ENCODE results near the gene RPS6KL1. TPM values are rescaled to one million over a fixed set of nuclear protein-coding genes. Genes with fewer than 3 reads are reported as not detected.

RPS6KL1 gene
- polyA plus RNA-seq, 3 donors from 2014 or later = 0.34 to 1.3 TPM; not detected in 1

DNA sequence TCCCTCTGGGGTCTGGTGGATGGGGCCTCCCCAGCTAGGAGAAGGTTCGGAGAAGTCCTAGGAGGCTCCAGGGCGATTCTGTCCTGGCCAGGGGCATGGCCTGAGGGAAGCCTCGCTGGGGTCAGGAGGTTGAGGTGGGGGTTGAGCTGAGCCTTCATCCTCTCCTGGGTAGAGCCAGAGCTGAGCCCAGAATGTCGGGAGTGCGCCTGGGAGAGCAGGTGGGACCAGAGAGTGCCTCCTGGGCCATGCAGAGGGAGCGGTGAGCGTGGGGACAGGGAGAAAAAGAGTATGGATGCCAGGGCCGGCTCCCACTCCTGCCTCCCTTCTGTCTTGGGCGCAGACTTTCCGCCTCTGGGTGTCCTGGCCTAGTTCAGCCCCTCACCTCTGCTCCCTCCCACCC is 13.1 kb downstream of the RPS6KL1 start:
- Mint-ChIP-seq H3K27ac (no peak overlapping the region), H3K4me3 (no peak overlapping the region), H3K27me3 (ENCODE audit: low read depth in 3 of 3) (peaks cover 0 to 2% (median 1%) of the 10 kb centered on the region in 3 donors), H3K36me3 (no peaks in the 10 kb centered on the region), H3K4me1 (peaks cover 6 to 13% of the 10 kb centered on the region in 2 donors), H3K9me3 (no peaks in the 10 kb centered on the region)
- DNase-seq = no peak

DNA sequence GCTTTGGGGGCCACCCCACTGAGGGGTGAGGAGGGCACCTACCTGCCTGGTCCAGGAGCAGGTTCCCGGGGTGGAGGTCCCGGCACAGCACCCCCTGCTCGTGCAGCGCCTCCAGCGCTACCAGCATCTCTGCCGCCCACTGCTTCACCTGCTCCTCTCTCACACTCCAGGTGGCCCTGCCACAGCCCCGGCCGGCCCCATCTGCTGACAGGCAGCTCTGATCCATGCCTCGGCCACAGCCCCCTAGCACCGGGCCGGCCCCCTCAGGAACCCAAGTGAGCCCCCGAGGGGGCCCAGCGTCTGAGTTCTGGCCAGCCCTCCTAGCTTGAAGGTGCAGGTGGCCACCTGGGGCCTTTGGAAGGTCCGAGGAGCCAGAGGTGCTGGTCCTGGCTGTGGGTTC is 13.6 kb downstream of the RPS6KL1 start:
- H3K4me1 Mint-ChIP-seq = peaks cover 6 to 13% of the 10 kb centered on the region in 2 donors
- no peak overlapping the region for H3K27ac Mint-ChIP-seq
- peaks cover 0 to 2% (median 1%) of the 10 kb centered on the region in 3 donors for H3K27me3 Mint-ChIP-seq (ENCODE audit: low read depth in 3 of 3)
- no peaks in the 10 kb centered on the region for H3K9me3 Mint-ChIP-seq
- no peak overlapping the region for H3K4me3 Mint-ChIP-seq
- no peak for DNase-seq
- H3K36me3 Mint-ChIP-seq = no peaks in the 10 kb centered on the region

DNA sequence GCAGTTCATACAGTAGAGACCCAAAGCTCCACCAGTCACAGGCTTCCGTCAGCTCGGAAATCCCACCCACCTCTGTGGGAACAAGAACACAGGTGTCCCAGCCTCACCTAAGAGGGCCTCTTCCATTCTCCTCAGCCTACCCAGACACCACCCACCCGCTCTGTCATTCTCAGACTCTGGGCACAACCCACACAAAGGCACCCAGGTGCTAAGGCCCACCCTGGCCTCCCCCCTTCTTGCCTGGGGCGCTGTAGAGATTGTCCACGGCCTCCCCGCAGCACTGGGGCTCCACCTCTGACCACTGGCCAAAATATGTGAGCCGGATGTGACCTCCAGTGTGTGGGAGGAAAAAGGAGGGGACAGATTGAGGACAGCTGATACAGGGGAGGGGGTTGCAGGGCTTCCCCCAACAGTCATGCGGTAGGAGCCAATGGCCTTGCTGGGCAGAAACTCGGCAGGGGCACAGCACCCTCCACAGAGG is 14.2 kb downstream of the RPS6KL1 start:
- no peaks in the 10 kb centered on the region for H3K36me3 Mint-ChIP-seq
- H3K27ac Mint-ChIP-seq = no peak overlapping the region
- H3K4me1 Mint-ChIP-seq = peaks cover 6 to 13% of the 10 kb centered on the region in 2 donors
- H3K9me3 Mint-ChIP-seq = no peaks in the 10 kb centered on the region
- no peak overlapping the region for H3K4me3 Mint-ChIP-seq
- no peak for DNase-seq
- H3K27me3 Mint-ChIP-seq (ENCODE audit: low read depth in 3 of 3) = peaks cover 0 to 2% (median 1%) of the 10 kb centered on the region in 3 donors

DNA sequence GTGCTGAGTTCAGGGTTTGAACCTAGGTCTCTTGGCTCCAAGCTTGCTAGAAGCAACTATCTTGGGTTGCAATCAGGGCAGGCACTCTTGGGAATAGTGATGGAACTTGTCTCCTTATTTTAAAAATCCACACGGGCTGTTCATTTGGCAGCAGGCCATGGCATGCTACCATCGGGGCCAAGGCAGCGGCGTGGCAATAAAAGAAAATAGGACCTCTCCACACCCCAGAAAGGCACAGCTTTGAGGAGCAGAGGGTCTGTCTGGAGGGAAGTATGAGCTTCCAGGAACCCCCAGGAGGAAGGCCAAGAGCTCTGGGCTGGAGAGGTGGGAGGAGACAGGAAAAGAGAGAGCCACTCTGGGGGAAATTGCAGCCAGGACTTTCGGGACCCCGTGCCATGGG is 15.3 kb downstream of the RPS6KL1 start:
- H3K4me1 Mint-ChIP-seq = peaks cover 6 to 13% of the 10 kb centered on the region in 2 donors
- H3K4me3 Mint-ChIP-seq = no peak overlapping the region
- H3K27ac Mint-ChIP-seq = no peak overlapping the region
- no peak for DNase-seq
- H3K36me3 Mint-ChIP-seq = peaks cover 0 to 4% (median 0%) of the 10 kb centered on the region in 3 donors
- peaks cover 0 to 2% (median 1%) of the 10 kb centered on the region in 3 donors for H3K27me3 Mint-ChIP-seq (ENCODE audit: low read depth in 3 of 3)
- H3K9me3 Mint-ChIP-seq = no peaks in the 10 kb centered on the region

DNA sequence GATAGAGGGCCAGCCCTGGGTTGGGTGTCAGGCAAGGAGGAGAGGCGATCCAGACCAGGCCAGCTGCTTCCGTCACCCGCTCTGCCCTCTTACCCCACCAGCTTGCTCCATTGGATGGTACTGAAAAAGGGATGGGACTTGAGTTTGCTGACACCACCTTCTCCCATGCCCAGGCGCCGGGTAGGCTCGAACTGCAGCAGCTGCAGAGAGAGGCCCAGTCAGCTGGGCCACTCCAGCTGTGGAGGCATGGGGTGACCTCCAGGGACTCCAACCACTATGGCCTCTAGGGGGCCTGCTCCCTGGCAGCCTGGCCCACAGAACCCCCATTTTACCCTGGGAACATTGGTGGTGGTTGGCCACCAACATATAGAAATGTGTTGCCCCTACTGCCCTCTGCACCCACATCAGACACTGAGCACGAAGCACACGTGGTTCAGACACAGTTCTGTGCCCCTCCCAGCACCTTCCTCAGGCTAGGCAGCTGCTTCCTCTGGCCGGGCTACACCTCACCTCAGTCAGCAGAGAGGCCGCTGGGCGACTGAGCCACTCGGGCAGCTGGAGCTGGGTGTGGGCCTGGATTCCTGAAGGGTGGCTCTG is 16.0 kb downstream of the RPS6KL1 start:
- H3K4me3 Mint-ChIP-seq = no peak overlapping the region
- H3K36me3 Mint-ChIP-seq = peaks cover 0 to 9% (median 0%) of the 10 kb centered on the region in 3 donors
- H3K9me3 Mint-ChIP-seq = no peaks in the 10 kb centered on the region
- H3K4me1 Mint-ChIP-seq = peaks cover 6 to 13% of the 10 kb centered on the region in 2 donors
- peak; percentile 9 to 18 (median 12) for DNase-seq
- H3K27me3 Mint-ChIP-seq (ENCODE audit: low read depth in 3 of 3) = peaks cover 0 to 2% (median 1%) of the 10 kb centered on the region in 3 donors
- H3K27ac Mint-ChIP-seq = peak overlapping the region in 4 of 6 donors; percentile 30 to 67 (median 40)

DNA sequence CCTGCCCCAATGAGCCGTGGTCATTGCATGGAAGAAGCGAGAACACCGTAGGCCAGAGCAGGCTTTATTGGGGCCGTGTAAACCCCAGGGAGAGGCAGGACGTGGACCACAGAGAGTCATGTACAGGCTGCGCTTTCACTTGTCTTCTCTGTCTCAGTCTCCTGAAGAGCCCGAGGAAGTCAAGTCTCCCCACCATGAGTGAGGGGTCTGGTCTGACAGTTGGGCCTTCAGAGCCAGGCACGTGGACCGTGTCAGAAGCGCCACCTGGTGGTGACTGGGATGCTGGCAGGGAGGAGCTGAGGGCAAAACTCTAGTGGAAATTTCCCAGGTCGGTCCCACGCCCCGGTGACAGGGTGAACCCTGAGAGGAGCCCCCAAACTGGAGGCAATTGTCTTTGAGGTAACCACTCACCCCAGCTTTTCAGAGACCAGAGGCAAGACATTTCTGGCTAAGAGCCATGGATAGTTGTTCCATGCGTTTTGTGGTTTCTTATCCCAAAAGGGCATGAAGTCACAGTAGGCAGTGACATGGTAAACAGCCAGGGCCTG is 17.4 kb downstream of the RPS6KL1 start:
- Mint-ChIP-seq H3K36me3 (peaks cover 0 to 14% (median 0%) of the 10 kb centered on the region in 3 donors), H3K27ac (peak overlapping the region; percentile 20 to 79 (median 48)), H3K4me1 (peaks cover 6 to 13% of the 10 kb centered on the region in 2 donors), H3K4me3 (no peak overlapping the region), H3K9me3 (no peaks in the 10 kb centered on the region), H3K27me3 (ENCODE audit: low read depth in 3 of 3) (peaks cover 0 to 2% (median 1%) of the 10 kb centered on the region in 3 donors)
- peak; percentile 67 to 75 (median 69) for DNase-seq

DNA sequence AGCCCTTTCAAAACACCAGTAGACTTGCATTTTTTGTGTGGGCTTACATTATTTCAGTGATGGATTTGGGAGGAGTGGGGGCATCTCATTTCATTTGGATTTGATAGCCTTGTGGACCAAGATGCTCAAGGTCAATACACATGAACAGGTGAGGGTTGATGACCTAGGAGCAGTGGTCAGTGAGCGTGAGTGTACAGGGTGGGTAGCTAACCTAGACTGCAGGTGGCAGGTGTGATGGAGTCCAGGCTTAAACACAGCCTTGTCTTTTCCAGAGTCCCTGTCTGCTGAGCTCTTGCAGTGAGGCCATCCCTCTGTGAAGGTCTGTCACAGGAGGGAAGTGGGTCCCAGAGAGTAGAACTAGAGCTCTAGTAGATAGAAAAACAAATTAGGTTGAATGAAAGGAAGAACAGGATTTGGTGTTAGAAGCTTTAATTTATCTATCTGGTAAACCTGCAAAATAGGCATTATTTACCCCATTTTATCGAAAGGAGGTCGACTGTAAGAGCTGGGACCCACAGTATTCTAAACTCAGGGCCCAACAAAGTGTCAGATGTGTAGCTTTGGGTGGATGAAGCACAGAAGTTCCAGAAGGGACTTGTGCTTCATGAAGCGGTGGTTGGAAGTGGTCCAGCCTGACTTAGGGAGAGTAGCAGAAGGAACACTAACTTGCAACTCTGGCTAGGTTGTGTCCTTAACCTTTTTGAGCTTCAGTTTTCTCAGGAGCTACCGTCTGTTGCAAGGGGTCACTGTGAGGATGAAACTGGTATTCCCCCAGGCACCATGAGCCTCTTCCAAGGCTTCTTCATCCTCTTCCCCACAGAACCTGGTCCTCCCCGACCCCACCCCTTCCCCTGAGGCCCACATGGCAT is 18.2 kb downstream of the RPS6KL1 start:
- Mint-ChIP-seq H3K9me3 (no peaks in the 10 kb centered on the region), H3K27me3 (ENCODE audit: low read depth in 3 of 3) (peaks cover 0 to 2% (median 1%) of the 10 kb centered on the region in 3 donors), H3K4me1 (peaks cover 6 to 13% of the 10 kb centered on the region in 2 donors), H3K27ac (peak overlapping the region; percentile 46 to 83 (median 68)), H3K36me3 (peaks cover 0 to 20% (median 7%) of the 10 kb centered on the region in 3 donors), H3K4me3 (no peak overlapping the region)
- DNase-seq = no peak

DNA sequence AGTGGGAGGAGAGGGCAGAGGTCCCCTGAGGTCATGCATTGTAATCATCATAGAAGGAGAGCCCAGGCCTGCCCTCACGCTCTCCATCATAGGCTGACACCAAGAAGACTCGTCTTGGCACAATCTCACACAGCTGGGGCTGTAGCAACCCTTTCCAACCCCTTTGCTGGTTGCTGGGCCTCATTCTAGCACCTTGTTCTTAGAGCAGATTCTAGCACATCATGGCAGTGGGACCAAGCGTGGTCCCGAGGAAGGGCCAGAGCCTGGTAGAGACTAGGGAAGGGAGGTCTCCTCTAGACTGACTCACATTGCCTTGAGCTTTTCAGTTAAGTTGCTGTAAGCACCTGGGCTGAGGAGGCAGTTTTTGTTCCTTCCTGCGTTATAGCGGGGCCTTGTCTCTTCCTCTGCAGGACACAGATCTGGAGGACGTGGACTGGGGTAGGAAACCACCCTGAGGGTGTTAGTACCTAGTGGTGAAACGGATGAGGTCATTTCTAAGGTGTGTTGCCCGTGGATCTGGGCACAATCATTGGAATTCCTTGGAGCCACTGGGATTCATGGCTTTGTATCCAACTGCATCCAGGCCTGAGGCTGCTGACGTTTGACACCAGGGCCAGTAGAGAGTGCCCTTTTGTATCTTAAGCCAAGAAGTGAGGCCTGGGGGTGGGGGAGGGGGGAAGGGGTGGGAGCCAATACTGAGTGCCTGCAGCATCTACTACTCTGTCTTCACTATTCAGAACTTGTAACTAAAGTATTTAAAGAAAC is 19.9 kb downstream of the RPS6KL1 start:
- DNase-seq = no peak
- peak overlapping the region in 3 of 6 donors; percentile 14 to 52 (median 29) for H3K27ac Mint-ChIP-seq
- H3K4me1 Mint-ChIP-seq = peaks cover 6 to 13% of the 10 kb centered on the region in 2 donors
- no peak overlapping the region for H3K4me3 Mint-ChIP-seq
- H3K27me3 Mint-ChIP-seq (ENCODE audit: low read depth in 3 of 3) = peaks cover 0 to 2% (median 2%) of the 10 kb centered on the region in 3 donors
- no peaks in the 10 kb centered on the region for H3K9me3 Mint-ChIP-seq
- H3K36me3 Mint-ChIP-seq = peaks cover 0 to 37% (median 24%) of the 10 kb centered on the region in 3 donors

DNA sequence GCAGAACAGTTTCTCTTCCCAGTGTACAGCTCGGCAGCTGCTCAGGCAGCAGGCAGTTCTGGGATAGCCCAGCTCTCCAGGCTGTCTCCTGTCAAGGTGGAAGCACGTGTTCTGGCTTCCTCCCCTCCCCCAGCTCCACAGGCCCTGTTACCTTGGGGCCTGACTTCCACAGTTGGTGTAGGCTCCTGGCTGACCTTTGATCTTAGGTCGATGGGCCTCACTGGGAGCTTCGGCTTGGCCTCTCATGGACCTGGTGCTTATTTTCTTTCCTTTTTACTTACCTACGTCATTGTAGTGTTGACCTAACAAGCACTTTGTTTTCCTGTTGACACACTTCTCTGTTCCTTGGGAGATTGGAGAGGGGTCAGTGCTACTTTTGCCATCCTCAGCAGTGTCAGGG is 24.4 kb downstream of the RPS6KL1 start:
- Mint-ChIP-seq H3K9me3 (no peaks in the 10 kb centered on the region), H3K27me3 (ENCODE audit: low read depth in 3 of 3) (peaks cover 0 to 2% (median 0%) of the 10 kb centered on the region in 3 donors), H3K4me3 (no peak overlapping the region), H3K4me1 (peaks cover 0 to 2% of the 10 kb centered on the region in 2 donors), H3K36me3 (peaks cover 16 to 66% (median 42%) of the 10 kb centered on the region in 3 donors), H3K27ac (peak overlapping the region in 2 of 6 donors; percentile 24 to 62)
- no peak for DNase-seq

DNA sequence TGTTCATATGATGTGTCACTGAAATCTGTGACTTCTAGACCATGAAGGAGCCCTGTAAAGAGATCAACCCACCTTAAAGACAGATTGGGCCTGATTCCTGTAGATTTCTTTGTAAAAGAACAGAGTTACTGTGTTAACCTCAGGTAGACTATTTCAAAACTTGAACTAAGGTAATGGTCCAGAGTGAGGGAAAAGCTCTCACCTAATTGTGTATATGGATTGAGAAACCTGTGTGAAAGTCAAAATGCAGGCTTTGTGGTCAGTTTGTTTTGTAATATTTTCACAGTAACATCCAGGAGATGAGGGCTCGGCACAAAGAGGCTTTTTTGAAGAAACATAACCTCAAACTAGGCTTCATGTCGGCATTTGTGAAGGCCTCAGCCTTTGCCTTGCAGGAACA is 25.0 kb downstream of the RPS6KL1 start:
- DNase-seq = no peak
- Mint-ChIP-seq H3K27ac (peak overlapping the region in 1 of 6 donors; percentile 40), H3K36me3 (peaks cover 16 to 67% (median 42%) of the 10 kb centered on the region in 3 donors), H3K4me1 (peaks cover 0 to 2% of the 10 kb centered on the region in 2 donors), H3K9me3 (no peaks in the 10 kb centered on the region), H3K27me3 (ENCODE audit: low read depth in 3 of 3) (peaks cover 0 to 2% (median 0%) of the 10 kb centered on the region in 3 donors), H3K4me3 (no peak overlapping the region)

DNA sequence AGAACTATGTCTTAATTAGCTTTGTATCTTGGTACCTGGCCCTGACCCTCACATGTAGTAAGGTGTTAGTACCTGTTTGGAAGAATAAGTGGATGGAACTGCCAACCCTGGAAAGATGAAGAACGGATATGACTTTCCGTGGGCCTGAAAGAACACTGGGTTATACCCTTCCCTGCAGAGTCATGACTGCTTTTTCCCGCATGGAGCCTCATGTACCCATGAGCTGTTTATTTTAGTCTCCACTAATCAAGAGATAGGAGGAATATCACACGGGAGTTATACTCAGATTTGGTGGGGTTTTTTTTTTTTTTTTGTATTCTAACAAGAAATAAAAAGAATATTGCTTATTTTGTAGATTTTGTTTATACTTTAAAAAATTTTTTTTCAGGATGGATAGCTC is 25.4 kb downstream of the RPS6KL1 start:
- H3K27ac Mint-ChIP-seq = peak overlapping the region in 2 of 6 donors; percentile 8 to 61
- H3K9me3 Mint-ChIP-seq = no peaks in the 10 kb centered on the region
- H3K4me1 Mint-ChIP-seq = peaks cover 0 to 2% of the 10 kb centered on the region in 2 donors
- peaks cover 0 to 2% (median 0%) of the 10 kb centered on the region in 3 donors for H3K27me3 Mint-ChIP-seq (ENCODE audit: low read depth in 3 of 3)
- no peak for DNase-seq
- H3K36me3 Mint-ChIP-seq = peaks cover 16 to 62% (median 42%) of the 10 kb centered on the region in 3 donors
- no peak overlapping the region for H3K4me3 Mint-ChIP-seq

DNA sequence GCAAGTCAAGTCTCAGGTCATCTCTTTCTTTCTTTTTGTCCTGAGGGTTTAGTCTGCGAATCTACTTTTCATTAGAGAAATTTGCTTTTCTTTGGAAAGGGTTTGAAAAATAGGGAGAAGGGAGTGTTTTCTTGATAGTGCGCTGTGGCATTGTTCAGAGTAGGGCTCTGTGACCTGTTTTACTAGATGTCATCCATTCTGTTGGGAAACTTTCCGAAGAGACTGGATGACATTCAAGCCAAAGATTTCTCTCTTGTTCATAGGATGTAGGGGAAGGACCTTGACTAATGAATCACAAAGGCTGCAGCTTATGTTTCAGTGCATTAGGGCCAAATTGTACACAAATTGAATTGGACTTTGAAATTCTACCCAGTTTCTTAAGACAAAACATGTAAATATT is 26.7 kb downstream of the RPS6KL1 start:
- Mint-ChIP-seq H3K4me3 (no peak overlapping the region), H3K27ac (peak overlapping the region in 3 of 6 donors; percentile 18 to 51 (median 30)), H3K4me1 (peaks cover 0 to 2% of the 10 kb centered on the region in 2 donors), H3K36me3 (peaks cover 19 to 53% (median 42%) of the 10 kb centered on the region in 3 donors), H3K27me3 (ENCODE audit: low read depth in 3 of 3) (peaks cover 0 to 2% (median 0%) of the 10 kb centered on the region in 3 donors), H3K9me3 (no peaks in the 10 kb centered on the region)
- DNase-seq = no peak

DNA sequence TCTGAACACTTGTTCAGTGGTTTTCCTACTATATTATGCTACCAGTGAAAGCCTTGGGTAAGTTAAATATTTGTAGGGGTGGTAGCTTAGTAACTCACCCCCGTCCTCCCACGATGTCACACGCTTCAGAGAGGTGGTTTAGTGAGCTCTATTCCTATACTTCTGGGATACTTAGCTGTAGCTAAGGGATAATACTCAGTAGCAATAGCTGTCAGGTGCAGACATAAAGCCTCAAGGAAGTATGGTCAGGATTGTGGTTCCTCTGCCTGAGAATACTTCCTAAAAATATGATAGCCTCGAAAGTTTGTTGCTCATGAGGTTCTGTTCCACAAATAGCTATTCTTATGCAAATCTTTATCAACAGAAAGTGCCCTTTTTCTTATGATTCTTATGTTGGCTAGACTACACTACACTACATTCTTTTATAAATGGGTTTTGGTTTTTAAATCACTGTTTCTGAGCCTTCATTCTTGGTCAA is 29.4 kb downstream of the RPS6KL1 start:
- peaks cover 2 to 11% of the 10 kb centered on the region in 2 donors for H3K4me1 Mint-ChIP-seq
- no peak overlapping the region for H3K4me3 Mint-ChIP-seq
- H3K9me3 Mint-ChIP-seq = no peaks in the 10 kb centered on the region
- H3K27ac Mint-ChIP-seq = peak overlapping the region in 1 of 6 donors; percentile 12
- no peak for DNase-seq
- H3K36me3 Mint-ChIP-seq = peaks cover 20 to 48% (median 27%) of the 10 kb centered on the region in 3 donors
- no peaks in the 10 kb centered on the region for H3K27me3 Mint-ChIP-seq (ENCODE audit: low read depth in 3 of 3)
